MM.1S (cell line): ENCODE results near the gene MYH14.

Experiments used
- DNase-seq: peaks from one replicate; pipeline ENCODE4 v3.0.0-alpha.2; 2015
- H2AFZ ChIP-seq: fragments of 300-600 bp; sonication (generic); 2 replicates; pipeline ENCODE4 v1.6.0; 2016; ENCODE audit warnings: antibody characterized with exemption, low read length
- H3F3A ChIP-seq: fragments of 300-600 bp; sonication (generic); 2 replicates; pipeline ENCODE4 v1.6.1; 2016; ENCODE audit warnings: mild to moderate bottlenecking, antibody characterized with exemption, low read length, moderate library complexity, mixed read lengths; ENCODE audit not compliant: insufficient read depth
- H3K27ac ChIP-seq: fragments of 300-600 bp; sonication (generic); 2 replicates; pipeline ENCODE4 v1.5.1; 2016; ENCODE audit warnings: mild to moderate bottlenecking, low read length
- H3K27me3 ChIP-seq: fragments of 300-600 bp; sonication (generic); replicated peaks from 2 replicates; pipeline ENCODE4 v1.6.0; 2016; ENCODE audit warnings: low read length; ENCODE audit not compliant: insufficient read depth
- H3K36me3 ChIP-seq: fragments of 300-600 bp; sonication (generic); replicated peaks from 2 replicates; pipeline ENCODE4 v1.6.1; 2016; ENCODE audit warnings: mild to moderate bottlenecking, low read length, mixed read lengths; ENCODE audit not compliant: insufficient read depth
- H3K4me1 ChIP-seq: fragments of 300-600 bp; sonication (generic); 2 replicates; pipeline ENCODE4 v1.6.1; 2016; ENCODE audit warnings: low read length, mixed read lengths
- H3K4me2 ChIP-seq: fragments of 300-600 bp; sonication (generic); 2 replicates; pipeline ENCODE4 v1.6.0; 2016; ENCODE audit warnings: low read depth, low read length
- H3K4me3 ChIP-seq: fragments of 300-600 bp; sonication (generic); 2 replicates; pipeline ENCODE4 v1.5.1; 2016; ENCODE audit warnings: low read length, mixed read lengths
- H3K79me2 ChIP-seq: fragments of 300-600 bp; sonication (generic); 2 replicates; pipeline ENCODE4 v1.6.1; 2016; ENCODE audit warnings: mixed run types, low read length, mixed read lengths
- H3K9ac ChIP-seq: fragments of 300-600 bp; sonication (generic); 2 replicates; pipeline ENCODE4 v1.6.1; 2016; ENCODE audit warnings: low read length, mixed read lengths
- H3K9me2 ChIP-seq: fragments of 300-600 bp; sonication (generic); replicated peaks from 2 replicates; pipeline ENCODE4 v1.6.1; 2016; ENCODE audit warnings: mild to moderate bottlenecking, low read length, mixed read lengths; ENCODE audit not compliant: insufficient read depth
- H3K9me3 ChIP-seq: fragments of 300-600 bp; sonication (generic); replicated peaks from 2 replicates; pipeline ENCODE4 v1.6.1; 2016; ENCODE audit warnings: mild to moderate bottlenecking, low read length, mixed read lengths; ENCODE audit not compliant: insufficient read depth
- H4K20me1 ChIP-seq: fragments of 300-600 bp; sonication (generic); 2 replicates; pipeline ENCODE4 v1.6.1; 2016; ENCODE audit warnings: mild to moderate bottlenecking, low read length, moderate library complexity, mixed read lengths; ENCODE audit not compliant: insufficient read depth
- CTCF ChIP-seq: fragments of 300-600 bp; sonication (generic); IDR thresholded peaks from 2 replicates; pipeline ENCODE4 v1.5.1; 2016; ENCODE audit warnings: antibody characterized with exemption, low read length, mixed read lengths
- EZH2 ChIP-seq: fragments of 300-600 bp; sonication (generic); optimal IDR thresholded peaks from 2 replicates; pipeline ENCODE3; 2017; ENCODE audit warnings: low read depth, mild to moderate bottlenecking, antibody characterized with exemption, low read length, mixed read lengths
- EZH2phosphoT487 ChIP-seq: fragments of 300-600 bp; sonication (generic); IDR thresholded peaks from 2 replicates; pipeline ENCODE4 v1.6.1; 2018; ENCODE audit warnings: antibody characterized with exemption, low read length

The MYH14 gene

DNA sequence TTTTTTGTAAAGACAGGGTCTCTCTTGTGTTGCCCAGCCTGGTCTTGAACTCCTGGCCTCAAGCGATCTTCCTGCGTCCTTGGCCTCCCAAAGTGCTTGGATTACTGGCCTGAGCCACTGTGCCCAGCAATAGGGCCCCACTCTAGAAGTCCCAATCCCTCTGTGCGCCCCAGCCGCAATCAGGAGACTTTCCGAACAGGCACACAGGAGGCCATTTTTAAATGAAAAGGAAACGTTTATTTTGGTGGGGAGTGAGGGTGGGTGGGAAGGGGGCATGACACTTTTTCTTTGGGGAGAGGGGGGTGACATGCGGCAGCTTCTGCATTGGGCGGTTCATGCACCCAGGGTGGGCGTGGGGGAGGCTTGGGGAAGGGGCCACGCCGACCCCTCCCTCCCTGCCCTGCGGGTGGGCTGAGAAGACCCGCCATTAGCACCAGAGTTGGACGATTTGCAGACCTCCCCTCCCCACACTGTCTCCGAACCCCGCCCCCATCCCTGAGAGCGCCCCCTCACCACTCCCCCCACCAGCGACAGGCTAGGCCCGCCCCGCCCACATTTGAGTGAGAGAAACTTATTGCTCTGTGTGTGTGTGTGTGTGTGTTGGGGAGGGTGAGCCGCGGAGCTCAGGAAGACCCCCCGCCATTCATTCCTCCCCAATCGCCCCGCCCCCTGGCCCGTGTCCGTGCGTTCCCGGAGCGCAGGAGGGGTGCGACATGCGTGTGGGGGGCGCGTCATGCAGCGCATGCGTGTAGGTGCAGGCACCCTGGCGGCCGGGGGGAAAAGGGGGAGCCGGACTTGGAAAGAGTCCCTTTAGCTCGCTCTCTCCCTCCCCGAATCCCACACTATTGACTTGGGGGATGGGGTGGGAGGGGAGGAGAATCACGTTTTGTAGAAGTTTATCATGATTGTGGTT is 108.6 kb downstream of the MYH14 start:
- no peaks in the 10 kb centered on the region for H4K20me1 ChIP-seq
- no peaks in the 10 kb centered on the region for H3K36me3 ChIP-seq
- no peak overlapping the region for H3K4me2 ChIP-seq
- peaks cover 74% of the 10 kb centered on the region for H3K27me3 ChIP-seq
- H3K9ac ChIP-seq = no peak overlapping the region
- H3K9me3 ChIP-seq = no peaks in the 10 kb centered on the region
- H3K4me1 ChIP-seq = no peaks in the 10 kb centered on the region
- no peak overlapping the region for H3K27ac ChIP-seq
- no peak overlapping the region for H2AFZ ChIP-seq
- H3F3A ChIP-seq = no peaks in the 10 kb centered on the region
- H3K4me3 ChIP-seq = no peak overlapping the region
- no peak for TF ChIP-seq EZH2phosphoT487
- TF ChIP-seq EZH2 = no peak
- TF ChIP-seq CTCF = no peak
- no peaks in the 10 kb centered on the region for H3K9me2 ChIP-seq
- no peaks in the 10 kb centered on the region for H3K79me2 ChIP-seq
- no peak for DNase-seq

DNA sequence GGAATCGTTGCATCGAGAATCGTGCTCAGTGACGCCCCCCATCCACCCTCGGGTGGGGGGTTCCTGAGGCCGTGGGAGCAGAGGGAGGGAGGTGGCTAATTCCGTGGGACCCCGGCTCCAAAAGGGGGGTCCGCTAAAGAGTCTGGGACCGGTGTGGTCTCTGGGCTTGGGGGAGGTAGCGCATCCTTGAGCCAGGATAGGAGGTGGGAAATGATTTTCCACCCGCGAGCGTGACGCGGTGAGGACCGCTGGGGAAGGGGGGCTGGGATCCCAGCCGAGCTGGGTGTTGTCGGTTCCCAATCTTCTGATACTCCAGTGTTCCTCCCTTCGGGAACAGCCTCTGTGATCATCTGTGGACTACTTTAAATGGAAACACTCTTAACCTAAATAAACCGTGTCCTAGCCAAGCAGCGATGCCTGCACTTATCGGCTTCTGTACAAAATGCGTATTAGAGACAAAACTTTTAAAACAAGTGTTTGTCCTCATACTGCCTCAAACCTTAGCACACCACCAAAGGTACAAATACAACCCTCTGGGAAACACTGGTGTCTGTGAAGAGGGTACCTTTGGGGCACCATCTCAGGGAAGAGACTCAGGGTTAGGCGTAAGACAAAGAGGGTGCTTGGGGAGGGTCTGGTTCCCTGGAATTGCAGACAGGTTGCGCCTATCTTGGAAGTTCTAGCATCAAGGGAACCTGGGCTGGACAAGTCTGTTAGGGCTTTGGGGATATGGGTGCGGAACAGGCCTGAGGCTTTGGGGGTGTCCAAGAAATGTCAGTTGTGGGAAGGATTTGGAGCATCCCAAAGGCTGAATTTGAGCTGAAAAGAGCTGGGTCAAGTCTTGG is 109.8 kb downstream of the MYH14 start:
- Histone ChIP-seq H3K9ac (no peak overlapping the region), H3F3A (no peaks in the 10 kb centered on the region), H3K4me2 (no peak overlapping the region), H3K27me3 (peaks cover 72% of the 10 kb centered on the region), H3K36me3 (no peaks in the 10 kb centered on the region), H3K9me2 (no peaks in the 10 kb centered on the region), H3K27ac (no peak overlapping the region), H3K79me2 (no peaks in the 10 kb centered on the region), H3K9me3 (no peaks in the 10 kb centered on the region), H2AFZ (no peak overlapping the region), H3K4me1 (no peaks in the 10 kb centered on the region), H3K4me3 (no peak overlapping the region), H4K20me1 (no peaks in the 10 kb centered on the region)
- DNase-seq = no peak
- TF ChIP-seq EZH2phosphoT487 = no peak
- TF ChIP-seq EZH2 = no peak
- no peak for TF ChIP-seq CTCF

- no peak overlapping the region for H3K4me3 ChIP-seq
- H3K27me3 ChIP-seq = peaks cover 71% of the 10 kb centered on the region
- no peaks in the 10 kb centered on the region for H3F3A ChIP-seq
These were observed 110.6 kb downstream of the MYH14 start for GRCh38 chr19:50313812-50314536.

More at GRCh38 chr19:50313812-50314536, 110.6 kb downstream of the MYH14 start:
- Histone ChIP-seq H3K4me1 (no peaks in the 10 kb centered on the region), H4K20me1 (no peaks in the 10 kb centered on the region), H2AFZ (no peak overlapping the region), H3K9me2 (no peaks in the 10 kb centered on the region), H3K9me3 (no peaks in the 10 kb centered on the region), H3K79me2 (no peaks in the 10 kb centered on the region), H3K9ac (no peak overlapping the region), H3K36me3 (no peaks in the 10 kb centered on the region), H3K4me2 (no peak overlapping the region), H3K27ac (no peak overlapping the region)
- TF ChIP-seq CTCF = no peak
- TF ChIP-seq EZH2phosphoT487 = no peak
- no peak for TF ChIP-seq EZH2
- DNase-seq = no peak
